Panc1 (cell line): ENCODE data around the gene BRAF.

ENCODE experiments used
- POLR2AphosphoS5 ChIP-seq: IDR thresholded peaks from 2 replicates; pipeline ENCODE4 v1.6.1; 2012; ENCODE audit warnings: mild to moderate bottlenecking, low read depth, low read length, moderate library complexity
- TF ChIP-seq, protein P1 (sequence below): fragments of 450-650 bp; IDR thresholded peaks from 2 replicates; pipeline ENCODE4 v1.5.1; 2017; ENCODE audit warnings: mild to moderate bottlenecking

DNA sequence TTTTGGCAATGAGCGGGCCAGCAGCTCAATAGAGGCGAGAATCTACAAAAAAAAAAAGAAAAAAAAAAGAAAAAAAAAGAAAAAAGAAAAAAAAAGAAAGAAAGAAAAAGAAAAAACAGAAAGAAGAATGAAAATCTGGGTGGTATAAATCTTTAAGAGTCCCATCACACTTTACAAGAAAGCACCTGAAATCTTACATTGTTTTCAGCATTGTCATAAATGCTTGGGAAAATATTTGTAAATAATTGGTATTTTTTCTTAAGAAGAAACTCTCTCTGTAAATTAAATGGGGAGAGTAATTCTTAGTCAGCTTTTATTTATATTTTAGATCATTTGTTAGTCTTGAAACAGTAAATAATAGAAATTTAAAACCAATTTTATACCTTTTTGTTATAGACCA is 190.0 kb downstream of the BRAF start:
- TF ChIP-seq, protein P1, sequence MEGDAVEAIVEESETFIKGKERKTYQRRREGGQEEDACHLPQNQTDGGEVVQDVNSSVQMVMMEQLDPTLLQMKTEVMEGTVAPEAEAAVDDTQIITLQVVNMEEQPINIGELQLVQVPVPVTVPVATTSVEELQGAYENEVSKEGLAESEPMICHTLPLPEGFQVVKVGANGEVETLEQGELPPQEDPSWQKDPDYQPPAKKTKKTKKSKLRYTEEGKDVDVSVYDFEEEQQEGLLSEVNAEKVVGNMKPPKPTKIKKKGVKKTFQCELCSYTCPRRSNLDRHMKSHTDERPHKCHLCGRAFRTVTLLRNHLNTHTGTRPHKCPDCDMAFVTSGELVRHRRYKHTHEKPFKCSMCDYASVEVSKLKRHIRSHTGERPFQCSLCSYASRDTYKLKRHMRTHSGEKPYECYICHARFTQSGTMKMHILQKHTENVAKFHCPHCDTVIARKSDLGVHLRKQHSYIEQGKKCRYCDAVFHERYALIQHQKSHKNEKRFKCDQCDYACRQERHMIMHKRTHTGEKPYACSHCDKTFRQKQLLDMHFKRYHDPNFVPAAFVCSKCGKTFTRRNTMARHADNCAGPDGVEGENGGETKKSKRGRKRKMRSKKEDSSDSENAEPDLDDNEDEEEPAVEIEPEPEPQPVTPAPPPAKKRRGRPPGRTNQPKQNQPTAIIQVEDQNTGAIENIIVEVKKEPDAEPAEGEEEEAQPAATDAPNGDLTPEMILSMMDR = no peak
- no peak for TF ChIP-seq POLR2AphosphoS5
